ENCODE data around the gene CHTF18.
A peak's percentile ranks its signal among the peaks of the same experiment; 100 is the strongest.
"Not testable (repeated sequence)": the region's sequence is repeated elsewhere in the genome, so short reads cannot be mapped to it uniquely, and the experiment has no call there.

Gene CHTF18

DNA sequence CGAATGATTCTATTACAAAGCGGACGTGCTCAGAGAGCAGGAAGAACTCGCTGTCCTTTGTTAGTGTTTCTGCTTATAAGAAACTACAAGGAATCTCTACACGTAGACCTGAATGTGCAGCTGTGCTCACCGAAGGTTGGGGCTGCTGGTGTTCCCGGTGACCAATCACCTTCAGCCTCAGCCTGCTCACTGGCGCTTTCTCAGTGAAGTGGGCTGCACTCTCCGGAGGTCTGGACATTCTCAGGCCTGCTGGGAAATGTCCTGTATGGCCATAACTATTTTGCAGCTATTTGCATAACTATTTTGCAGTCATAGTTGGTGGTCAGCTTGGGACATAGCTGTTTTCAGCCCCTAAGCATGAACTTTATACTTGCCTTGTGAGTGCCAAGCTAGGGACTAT lies 37.9 kb upstream of the CHTF18 start:
- no peak for TF ChIP-seq JUND (IDR thresholded peaks at IDR 0.05; ENCODE audit: low read depth)
- in situ Hi-C loops (cut with HindIII; ENCODE audit: low pct_unique_long_range_greater_than_20kb, low sequenced_read_pairs), result no loop called here
- DNase-seq (ENCODE audit: low read depth in 1 of 2, low spot score in 1 of 2), result no peak

DNA sequence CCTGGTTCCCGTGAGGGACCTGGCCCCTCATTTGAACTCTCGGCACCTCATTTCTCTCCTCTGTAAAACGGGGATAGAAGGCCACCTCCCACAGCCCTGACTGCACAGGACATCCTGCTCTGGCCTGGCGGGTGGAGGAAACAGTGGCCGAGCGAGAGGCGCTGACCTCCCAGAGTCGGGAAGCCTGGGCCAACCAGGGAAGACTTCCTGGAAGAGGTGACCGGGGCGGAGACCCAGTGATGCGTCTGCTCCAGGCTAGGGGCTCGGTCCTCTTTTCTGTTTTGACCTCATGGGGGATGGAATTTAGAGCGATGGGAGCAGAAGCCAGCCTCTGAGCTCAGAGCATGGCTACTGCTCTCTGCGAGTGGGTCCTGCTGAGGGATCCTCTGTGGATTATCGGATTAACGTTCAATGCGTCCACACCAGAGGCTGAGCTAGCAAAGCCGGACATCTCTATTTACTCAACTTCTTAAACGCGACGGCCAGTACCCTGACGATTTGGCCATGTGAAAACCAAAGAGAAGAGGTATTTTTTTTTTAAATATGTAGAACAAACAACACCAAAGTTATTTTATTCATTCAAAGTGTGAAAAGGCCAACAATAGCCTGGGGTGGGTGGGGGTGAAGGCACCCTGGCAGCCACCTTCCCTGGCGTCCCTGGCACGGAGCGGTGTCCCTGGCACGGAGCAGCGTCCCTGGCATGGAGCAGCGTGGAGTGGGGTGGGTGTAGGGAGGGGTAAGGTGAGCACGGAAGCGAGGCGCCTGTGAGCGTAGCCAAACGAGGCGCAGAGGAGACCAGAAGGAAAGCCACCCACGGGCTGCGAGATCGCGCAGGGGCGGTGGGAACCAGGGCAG lies 37.0 kb upstream of the CHTF18 start:
- no peak for TF ChIP-seq JUND (IDR thresholded peaks at IDR 0.05; ENCODE audit: low read depth)
- DNase-seq (ENCODE audit: low read depth in 1 of 2, low spot score in 1 of 2), result peak in 1 of 2 experiments; percentile 61
- in situ Hi-C loops (cut with HindIII; ENCODE audit: low pct_unique_long_range_greater_than_20kb, low sequenced_read_pairs), result no loop called here

DNA sequence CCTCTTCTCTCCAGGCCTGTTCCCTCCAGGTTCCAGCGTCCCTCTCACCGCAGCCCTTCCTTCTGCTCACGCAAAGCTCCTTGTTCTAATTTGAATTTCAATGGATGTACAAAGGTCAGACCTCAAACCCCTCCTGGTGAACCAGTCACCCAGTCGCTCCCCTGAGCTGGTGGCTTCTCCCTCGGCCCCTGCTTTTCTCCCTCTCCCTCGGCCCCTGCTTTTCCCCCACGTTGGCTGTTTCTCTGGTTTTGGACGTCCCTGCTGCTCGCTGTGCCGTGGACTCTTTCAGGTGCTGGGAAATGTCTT lies 36.5 kb upstream of the CHTF18 start:
- in situ Hi-C loops (cut with HindIII; ENCODE audit: low pct_unique_long_range_greater_than_20kb, low sequenced_read_pairs), result no loop called here
- no peak for TF ChIP-seq JUND (IDR thresholded peaks at IDR 0.05; ENCODE audit: low read depth)

DNA sequence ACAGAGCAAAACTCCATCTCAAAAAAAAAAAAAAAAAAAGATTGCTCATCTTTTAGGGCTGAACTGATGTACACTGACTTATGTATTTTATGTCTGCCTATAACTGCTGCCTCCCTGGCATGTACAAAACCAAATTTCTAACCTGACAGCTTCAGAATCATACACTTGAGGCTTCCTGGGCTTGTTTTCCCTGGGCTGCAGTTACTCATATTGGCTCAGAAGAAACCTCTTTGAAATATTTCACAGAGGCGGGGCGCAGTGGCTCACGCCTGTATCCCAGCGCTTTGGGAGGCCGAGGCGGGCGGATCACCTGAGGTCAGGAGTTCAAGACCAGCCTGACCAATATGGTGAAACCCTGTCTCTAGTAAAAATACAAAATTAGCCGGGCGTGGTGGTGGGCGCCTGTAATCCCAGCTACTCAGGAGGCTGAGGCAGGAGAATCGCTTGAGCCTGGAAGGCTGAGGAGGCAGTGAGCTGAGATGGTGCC lies 34.3 kb upstream of the CHTF18 start:
- in situ Hi-C loops (cut with HindIII; ENCODE audit: low pct_unique_long_range_greater_than_20kb, low sequenced_read_pairs); DNase-seq (ENCODE audit: low read depth in 1 of 2, low spot score in 1 of 2): not testable (repeated sequence)

More for the DNA sequence above, 36.5 kb upstream of the CHTF18 start:
- DNase-seq (ENCODE audit: low read depth in 1 of 2, low spot score in 1 of 2), result no peak

DNA sequence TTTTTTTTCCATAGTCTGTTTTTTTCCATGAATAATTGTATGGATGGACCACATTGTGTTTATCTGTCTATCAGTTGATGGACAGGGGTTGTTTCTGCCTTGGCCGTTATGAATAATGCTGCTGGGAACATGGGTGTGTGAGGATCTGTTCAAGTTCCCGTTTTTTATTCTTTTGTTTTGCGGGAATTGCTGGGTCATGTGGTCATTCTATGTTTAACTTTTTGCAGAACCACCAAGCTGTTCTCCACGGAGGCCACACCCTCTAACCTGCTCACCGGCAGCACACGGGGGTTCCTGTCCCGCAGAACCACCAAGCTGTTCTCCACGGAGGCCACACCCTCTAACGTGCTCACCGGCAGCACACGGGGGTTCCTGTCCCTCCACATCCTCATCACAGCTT lies 33.8 kb upstream of the CHTF18 start:
- TF ChIP-seq JUND (IDR thresholded peaks at IDR 0.05; ENCODE audit: low read depth), result no peak
- in situ Hi-C loops (cut with HindIII; ENCODE audit: low pct_unique_long_range_greater_than_20kb, low sequenced_read_pairs), result no loop called here
- DNase-seq (ENCODE audit: low read depth in 1 of 2, low spot score in 1 of 2), result no peak

DNA sequence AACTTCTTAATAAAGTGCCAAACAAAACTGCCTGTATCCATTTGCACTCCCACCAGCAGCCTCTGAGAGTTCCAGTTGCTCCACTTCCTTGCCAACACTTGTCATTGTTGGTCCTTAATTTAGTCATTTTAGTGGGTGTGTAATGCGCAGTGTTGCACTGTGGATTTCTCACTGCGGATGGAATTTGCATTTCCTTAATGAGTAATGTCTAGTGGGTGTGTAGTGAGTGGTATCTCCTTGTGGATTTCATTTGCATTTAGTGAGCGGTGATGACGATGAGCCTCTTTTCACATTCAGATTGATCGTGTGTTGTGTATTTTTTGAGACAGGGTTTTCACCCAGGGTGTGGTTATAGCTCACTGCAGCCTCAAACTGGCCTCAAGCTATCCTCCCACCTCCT lies 32.0 kb upstream of the CHTF18 start:
- no peak for TF ChIP-seq JUND (IDR thresholded peaks at IDR 0.05; ENCODE audit: low read depth)
- in situ Hi-C loops (cut with HindIII; ENCODE audit: low pct_unique_long_range_greater_than_20kb, low sequenced_read_pairs), result no loop called here
- no peak for DNase-seq (ENCODE audit: low read depth in 1 of 2, low spot score in 1 of 2)

DNA sequence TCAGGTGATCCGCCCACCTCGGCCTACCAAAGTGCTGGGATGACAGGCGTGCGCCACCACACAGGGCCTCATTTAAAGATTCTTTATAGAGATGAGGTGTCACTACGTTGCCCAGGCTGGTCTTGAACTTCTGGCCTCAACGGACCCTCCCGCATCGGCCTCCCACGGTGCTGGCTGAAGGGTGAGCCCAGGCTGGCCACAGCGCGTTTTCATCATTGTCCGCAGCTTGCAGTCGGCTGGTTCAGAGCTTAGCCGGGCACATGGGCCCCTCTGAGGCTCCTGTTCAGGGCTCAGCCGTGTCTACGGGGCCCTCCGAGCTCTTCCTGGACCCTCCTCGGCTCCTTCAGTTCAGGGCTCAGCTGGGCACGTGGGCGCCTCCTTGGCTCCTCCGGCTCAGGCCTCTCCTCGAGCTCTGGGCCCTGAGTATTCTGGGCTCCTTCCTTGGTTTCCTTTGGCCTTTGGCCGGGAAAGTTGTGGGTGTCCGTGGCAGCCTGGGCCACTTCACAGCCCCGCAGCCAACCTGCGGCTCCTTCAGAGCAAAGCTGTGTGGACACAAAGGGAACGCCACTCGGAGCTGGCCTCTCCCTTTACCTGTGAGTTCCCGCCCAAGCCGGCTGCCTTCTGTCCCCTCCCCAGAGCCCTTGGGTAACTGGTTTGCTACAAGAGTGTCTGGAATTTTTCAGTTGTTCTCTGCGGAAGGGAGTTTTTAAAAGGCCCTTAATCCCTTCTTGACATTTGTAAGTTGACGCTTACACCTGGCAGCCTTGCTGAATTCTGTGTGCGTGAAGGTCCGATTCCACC lies 29.1 kb upstream of the CHTF18 start:
- no peak for TF ChIP-seq JUND (IDR thresholded peaks at IDR 0.05; ENCODE audit: low read depth)
- in situ Hi-C loops (cut with HindIII; ENCODE audit: low pct_unique_long_range_greater_than_20kb, low sequenced_read_pairs), result no loop called here
- DNase-seq (ENCODE audit: low read depth in 1 of 2, low spot score in 1 of 2), result peak in 1 of 2 experiments; percentile 51

DNA sequence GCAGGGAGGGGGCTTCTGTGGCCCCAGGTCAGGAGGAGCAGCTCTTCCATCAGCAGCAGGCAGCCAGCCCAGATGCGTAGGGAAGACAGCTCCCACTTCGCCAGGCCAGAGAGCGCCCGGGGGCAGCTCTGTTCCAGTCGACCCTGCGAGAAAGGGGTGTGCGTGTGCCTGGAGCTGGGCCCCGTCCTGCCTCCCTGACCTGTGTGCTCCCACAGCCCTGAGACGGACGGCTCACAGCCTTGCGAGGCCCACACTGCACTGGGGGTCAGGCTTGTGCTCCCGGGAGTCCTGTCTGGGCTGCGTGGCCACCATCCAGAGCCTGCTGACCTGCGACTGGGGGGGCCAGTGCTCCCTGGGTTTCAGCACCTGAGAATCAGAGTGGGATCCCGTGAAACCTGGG lies 28.4 kb upstream of the CHTF18 start:
- no peak for DNase-seq (ENCODE audit: low read depth in 1 of 2, low spot score in 1 of 2)
- TF ChIP-seq JUND (IDR thresholded peaks at IDR 0.05; ENCODE audit: low read depth), result no peak
- in situ Hi-C loops (cut with HindIII; ENCODE audit: low pct_unique_long_range_greater_than_20kb, low sequenced_read_pairs), result no loop called here

DNA sequence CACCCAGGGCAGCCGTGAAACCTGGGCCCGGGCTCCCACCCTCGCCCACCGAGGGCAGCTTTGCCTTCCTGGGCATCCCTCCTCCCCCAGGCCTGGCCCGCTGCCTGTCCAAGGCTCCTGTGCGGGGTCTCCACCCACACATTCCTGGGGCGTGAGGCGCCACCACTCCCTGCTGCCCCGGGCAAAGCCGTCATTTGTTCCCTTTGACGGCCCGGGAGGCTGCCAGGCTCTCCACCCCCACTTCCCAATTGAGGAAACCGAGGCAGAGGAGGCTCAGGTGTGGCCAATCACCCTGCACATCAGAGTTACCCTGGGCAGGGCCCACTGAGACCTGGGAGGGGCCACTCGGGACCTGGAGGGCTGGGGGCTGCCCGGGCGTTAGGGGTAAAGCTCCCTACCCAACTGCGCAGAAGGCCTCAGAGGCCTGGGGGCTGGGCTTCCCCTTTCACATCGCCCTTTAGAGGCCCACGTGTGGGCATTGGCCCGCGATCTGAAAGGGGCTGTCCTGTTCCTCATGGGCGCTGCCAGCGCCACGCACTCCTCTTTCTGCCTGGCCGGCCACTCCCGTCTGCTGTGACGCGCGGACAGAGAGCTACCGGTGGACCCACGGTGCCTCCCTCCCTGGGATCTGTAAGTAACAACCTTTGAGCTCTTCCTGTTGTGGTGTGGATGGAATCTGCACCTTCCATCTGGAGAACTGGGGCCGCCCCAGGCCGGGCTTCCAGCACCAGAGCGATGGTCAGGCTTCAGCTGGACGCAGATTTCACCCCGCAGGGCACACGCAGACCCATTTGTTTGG lies 27.7 kb upstream of the CHTF18 start, which contains the start of gene MSLN:
Gene MSLN (plus strand): TSS at position 190 of the 799 bp plus-strand sequence. CDS start 1,947 bp downstream, outside the sequence.
- in situ Hi-C loops (cut with HindIII; ENCODE audit: low pct_unique_long_range_greater_than_20kb, low sequenced_read_pairs), result no loop called here
- no peak for TF ChIP-seq JUND (IDR thresholded peaks at IDR 0.05; ENCODE audit: low read depth)
- no peak for DNase-seq (ENCODE audit: low read depth in 1 of 2, low spot score in 1 of 2)

DNA sequence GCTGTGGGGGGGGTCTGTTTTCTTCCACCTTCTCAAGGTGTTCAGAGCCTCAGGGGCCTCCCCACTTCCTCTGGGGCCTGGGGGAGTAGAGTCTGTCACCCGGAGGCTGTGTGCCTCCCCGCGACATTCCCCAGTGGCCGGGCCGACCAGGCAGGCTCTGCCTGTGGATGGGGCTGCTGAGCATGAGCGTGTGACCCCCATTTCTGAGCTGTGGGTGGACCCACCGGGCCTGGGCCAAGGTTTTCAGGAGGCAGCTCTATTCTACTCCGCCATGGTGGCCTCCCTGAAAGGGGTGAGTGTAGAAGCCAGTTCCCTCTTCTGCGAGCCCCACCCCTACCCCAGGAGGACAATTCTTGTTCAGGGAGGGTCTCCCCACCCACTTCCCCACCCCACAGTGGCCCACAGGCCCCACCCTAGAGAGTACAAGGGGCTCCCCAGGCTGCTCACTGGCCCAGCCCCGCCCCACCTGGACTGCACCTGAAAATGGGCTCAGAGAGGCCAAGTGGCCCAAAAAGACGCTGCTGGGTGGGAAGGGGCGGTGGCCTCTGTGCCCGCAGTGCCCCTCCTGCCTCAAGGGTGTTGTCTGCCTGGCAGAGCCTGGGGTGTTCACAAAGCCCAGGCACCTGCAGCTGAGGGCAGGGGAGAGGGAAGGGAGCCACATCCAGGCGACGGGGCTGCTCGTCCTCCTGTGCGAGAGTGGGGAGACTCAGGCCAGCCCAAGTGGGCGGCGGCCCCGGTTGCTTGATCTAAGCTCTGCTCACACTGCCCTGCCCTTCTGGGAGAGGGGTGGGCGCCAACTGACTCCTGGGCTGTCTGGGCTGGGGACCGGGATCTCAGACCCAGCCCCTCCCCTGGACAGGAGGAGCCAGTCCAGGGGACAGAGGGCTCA lies 26.6 kb upstream of the CHTF18 start:
- in situ Hi-C loops (cut with HindIII; ENCODE audit: low pct_unique_long_range_greater_than_20kb, low sequenced_read_pairs), result no loop called here
- no peak for DNase-seq (ENCODE audit: low read depth in 1 of 2, low spot score in 1 of 2)
- TF ChIP-seq JUND (IDR thresholded peaks at IDR 0.05; ENCODE audit: low read depth), result no peak

DNA sequence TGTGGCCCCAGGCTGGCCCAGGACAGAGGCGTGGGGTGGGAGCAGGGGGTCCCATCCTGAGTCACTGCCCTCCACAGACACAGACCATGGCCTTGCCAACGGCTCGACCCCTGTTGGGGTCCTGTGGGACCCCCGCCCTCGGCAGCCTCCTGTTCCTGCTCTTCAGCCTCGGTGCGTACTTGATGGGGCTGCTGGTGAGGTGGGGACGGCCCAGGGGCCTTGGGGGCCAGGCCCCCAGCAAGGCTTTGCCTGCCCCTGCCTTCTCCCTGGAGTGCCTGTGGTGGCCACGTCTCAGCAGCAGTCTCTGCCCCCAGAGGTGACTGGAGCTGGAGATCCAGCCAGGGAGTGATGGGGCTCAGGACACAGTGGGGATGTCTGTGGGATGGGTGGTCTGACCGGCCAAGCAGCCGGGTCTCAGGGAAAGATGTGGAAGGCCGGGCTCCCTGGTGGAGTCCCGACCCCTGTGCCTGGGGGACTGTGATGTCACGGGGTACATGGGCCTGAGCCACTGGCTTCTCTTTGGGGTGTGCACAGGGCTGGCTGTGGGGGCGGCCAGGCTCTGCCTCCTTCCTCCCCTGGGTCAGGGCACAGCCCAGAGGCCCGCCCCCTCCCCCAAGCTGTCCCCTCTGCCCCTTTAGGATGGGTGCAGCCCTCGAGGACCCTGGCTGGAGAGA lies 25.7 kb upstream of the CHTF18 start:
- in situ Hi-C loops (cut with HindIII; ENCODE audit: low pct_unique_long_range_greater_than_20kb, low sequenced_read_pairs), result no loop called here
- no peak for TF ChIP-seq JUND (IDR thresholded peaks at IDR 0.05; ENCODE audit: low read depth)
- no peak for DNase-seq (ENCODE audit: low read depth in 1 of 2, low spot score in 1 of 2)
